Activated naive CD4-positive, alpha-beta T cell treated with anti-CD3 and anti-CD28 coated beads, Interleukin-2, amount 50 U/mL, for 24 hours (primary cell): Measurements from ENCODE around the gene TRIM62.
"Not testable (repeated sequence)": the region's sequence is repeated elsewhere in the genome, so short reads cannot be mapped to it uniquely, and the experiment has no call there.

Source experiments
- H3K27ac Mint-ChIP-seq: one replicate; pipeline ENCODE4 v1.8.0; 2021; ENCODE audit warnings: mild to moderate bottlenecking, mixed read lengths
- H3K27me3 Mint-ChIP-seq: one replicate; pipeline ENCODE4 v1.8.0; 2021; ENCODE audit warnings: mixed read lengths
- H3K36me3 Mint-ChIP-seq: one replicate; pipeline ENCODE4 v1.8.0; 2021; ENCODE audit warnings: mixed read lengths
- H3K4me1 Mint-ChIP-seq: one replicate; pipeline ENCODE4 v1.8.0; 2021; ENCODE audit warnings: mixed read lengths
- H3K4me3 Mint-ChIP-seq: one replicate; pipeline ENCODE4 v1.8.0; 2021; ENCODE audit warnings: mild to moderate bottlenecking, mixed read lengths
- H3K9me3 Mint-ChIP-seq: one replicate; pipeline ENCODE4 v1.8.0; 2021; ENCODE audit warnings: mixed read lengths

Gene TRIM62

GRCh38 chr1:33137800-33138199 is 44.0 kb downstream of the TRIM62 start:
- no peaks in the 10 kb centered on the region for H3K9me3 Mint-ChIP-seq
- H3K27me3 Mint-ChIP-seq: no peaks in the 10 kb centered on the region
- H3K4me3 Mint-ChIP-seq: no peak overlapping the region
- no peak overlapping the region for H3K27ac Mint-ChIP-seq
- peaks cover 14% of the 10 kb centered on the region for H3K4me1 Mint-ChIP-seq
- peaks cover 1% of the 10 kb centered on the region for H3K36me3 Mint-ChIP-seq

DNA sequence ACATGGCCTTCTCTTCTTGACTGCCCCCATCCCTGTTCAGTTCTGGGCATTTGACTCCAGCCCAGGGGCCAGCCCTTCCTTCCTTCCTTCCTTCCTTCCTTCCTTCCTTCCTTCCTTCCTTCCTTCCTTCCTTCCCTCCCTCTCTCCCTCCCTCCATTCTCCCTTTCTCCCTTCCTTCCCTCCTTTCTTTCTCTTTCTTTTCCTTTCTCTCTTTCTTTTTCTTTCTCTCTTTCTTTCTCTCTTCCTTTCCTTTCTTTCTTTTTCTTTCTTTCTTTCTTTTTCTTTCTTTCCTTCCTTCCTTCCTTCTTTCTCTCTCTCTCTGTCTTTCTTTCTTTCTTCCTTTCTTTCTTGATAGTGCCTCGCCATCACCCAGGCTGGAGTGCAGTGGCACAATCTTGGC is 45.8 kb downstream of the TRIM62 start:
- H3K36me3 Mint-ChIP-seq, H3K27me3 Mint-ChIP-seq, H3K4me3 Mint-ChIP-seq, H3K9me3 Mint-ChIP-seq: not testable (repeated sequence)
- peaks cover 17% of the 10 kb centered on the region for H3K4me1 Mint-ChIP-seq
- peak overlapping the region; percentile 35 for H3K27ac Mint-ChIP-seq

DNA sequence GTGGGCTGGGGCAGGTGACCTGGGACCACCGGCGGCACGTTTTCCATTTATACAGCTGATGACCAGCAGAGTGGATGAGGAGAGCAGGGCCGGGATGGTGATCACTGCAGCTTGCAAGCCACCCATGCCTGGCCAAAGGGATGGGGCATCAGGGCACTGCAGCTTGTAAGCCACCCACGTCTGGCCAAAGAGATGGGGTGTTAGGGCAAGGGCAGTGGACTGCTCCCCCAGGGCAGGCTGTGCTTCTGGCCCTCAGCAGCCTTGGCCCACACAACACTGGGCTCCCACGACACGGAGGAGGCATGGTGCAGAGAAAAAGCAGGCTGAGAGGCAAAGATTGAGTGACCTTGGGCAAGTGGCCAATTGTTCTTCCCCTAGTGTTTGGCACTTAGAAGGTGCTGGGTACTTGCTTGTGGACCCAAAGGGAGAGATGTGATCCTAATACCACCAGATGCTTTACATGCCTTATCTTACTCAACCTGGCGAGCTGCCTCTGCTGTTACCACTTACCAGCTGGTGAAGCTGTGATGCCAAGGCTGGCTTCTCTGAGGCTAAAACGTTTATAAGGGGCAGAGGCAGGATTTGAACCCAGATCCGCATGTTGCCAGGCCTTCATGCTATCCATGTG is 48.3 kb downstream of the TRIM62 start:
- H3K9me3 Mint-ChIP-seq: no peaks in the 10 kb centered on the region
- no peak overlapping the region for H3K27ac Mint-ChIP-seq
- H3K27me3 Mint-ChIP-seq: no peaks in the 10 kb centered on the region
- H3K4me3 Mint-ChIP-seq: no peak overlapping the region
- H3K4me1 Mint-ChIP-seq: peaks cover 34% of the 10 kb centered on the region
- H3K36me3 Mint-ChIP-seq: peaks cover 1% of the 10 kb centered on the region

GRCh38 chr1:33132549-33132948 is 49.3 kb downstream of the TRIM62 start:
- Mint-ChIP-seq H3K9me3 (no peaks in the 10 kb centered on the region), H3K4me3 (no peak overlapping the region), H3K27me3 (no peaks in the 10 kb centered on the region), H3K4me1 (peaks cover 39% of the 10 kb centered on the region), H3K27ac (no peak overlapping the region), H3K36me3 (peaks cover 1% of the 10 kb centered on the region)

GRCh38 chr1:33131191-33131590 is 50.7 kb downstream of the TRIM62 start:
- H3K4me3 Mint-ChIP-seq: no peak overlapping the region
- H3K27ac Mint-ChIP-seq: no peak overlapping the region

DNA sequence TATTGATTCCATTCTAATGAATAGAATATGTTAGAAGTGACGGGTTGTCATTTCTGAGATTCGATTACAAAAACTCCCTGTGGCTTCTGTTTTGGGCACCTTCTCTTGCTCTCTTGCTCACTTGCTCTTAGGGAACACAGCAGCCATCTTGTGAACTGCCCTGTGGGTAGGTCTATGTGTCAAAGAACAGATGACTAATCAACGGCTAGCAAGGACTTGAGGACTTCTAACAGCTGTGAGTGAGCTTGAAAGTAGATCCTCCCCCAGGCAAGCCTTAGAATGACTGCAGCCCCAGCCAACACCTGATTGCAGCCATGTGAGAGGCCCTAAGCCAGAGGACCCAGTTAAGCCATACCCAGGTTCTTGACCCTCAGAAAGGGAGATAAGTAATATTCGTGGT is 51.5 kb downstream of the TRIM62 start:
- Mint-ChIP-seq H3K36me3 (peaks cover 3% of the 10 kb centered on the region), H3K9me3 (no peaks in the 10 kb centered on the region), H3K4me3 (no peak overlapping the region), H3K27me3 (no peaks in the 10 kb centered on the region), H3K27ac (peak overlapping the region; percentile 20), H3K4me1 (peaks cover 44% of the 10 kb centered on the region)

More at GRCh38 chr1:33131191-33131590, 50.7 kb downstream of the TRIM62 start:
- Mint-ChIP-seq H3K9me3 (no peaks in the 10 kb centered on the region), H3K4me1 (peaks cover 38% of the 10 kb centered on the region), H3K27me3 (no peaks in the 10 kb centered on the region), H3K36me3 (peaks cover 1% of the 10 kb centered on the region)

DNA sequence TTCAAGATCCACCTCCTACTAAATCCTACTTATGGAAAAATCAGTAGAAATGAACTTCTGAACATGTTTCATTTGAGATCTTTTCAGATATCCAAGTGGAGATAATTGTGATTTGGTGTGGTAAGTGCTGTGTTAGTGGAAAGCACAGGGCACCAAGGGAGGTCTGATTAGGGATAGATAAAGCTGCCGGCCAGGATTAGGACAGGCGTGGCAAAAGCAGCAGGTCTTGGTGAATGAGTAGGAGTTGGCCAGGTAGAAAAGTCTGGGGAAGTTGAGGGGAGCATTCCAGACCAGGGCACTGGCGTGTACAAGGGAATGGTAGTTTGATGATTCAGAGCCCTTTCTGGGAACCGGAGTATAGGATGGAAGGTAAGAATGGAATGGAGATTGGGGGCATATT is 53.1 kb downstream of the TRIM62 start:
- peaks cover 45% of the 10 kb centered on the region for H3K4me1 Mint-ChIP-seq
- H3K27ac Mint-ChIP-seq: peak overlapping the region; percentile 88
- no peaks in the 10 kb centered on the region for H3K9me3 Mint-ChIP-seq
- H3K4me3 Mint-ChIP-seq: peak overlapping the region; percentile 64
- H3K36me3 Mint-ChIP-seq: peaks cover 4% of the 10 kb centered on the region
- no peaks in the 10 kb centered on the region for H3K27me3 Mint-ChIP-seq

DNA sequence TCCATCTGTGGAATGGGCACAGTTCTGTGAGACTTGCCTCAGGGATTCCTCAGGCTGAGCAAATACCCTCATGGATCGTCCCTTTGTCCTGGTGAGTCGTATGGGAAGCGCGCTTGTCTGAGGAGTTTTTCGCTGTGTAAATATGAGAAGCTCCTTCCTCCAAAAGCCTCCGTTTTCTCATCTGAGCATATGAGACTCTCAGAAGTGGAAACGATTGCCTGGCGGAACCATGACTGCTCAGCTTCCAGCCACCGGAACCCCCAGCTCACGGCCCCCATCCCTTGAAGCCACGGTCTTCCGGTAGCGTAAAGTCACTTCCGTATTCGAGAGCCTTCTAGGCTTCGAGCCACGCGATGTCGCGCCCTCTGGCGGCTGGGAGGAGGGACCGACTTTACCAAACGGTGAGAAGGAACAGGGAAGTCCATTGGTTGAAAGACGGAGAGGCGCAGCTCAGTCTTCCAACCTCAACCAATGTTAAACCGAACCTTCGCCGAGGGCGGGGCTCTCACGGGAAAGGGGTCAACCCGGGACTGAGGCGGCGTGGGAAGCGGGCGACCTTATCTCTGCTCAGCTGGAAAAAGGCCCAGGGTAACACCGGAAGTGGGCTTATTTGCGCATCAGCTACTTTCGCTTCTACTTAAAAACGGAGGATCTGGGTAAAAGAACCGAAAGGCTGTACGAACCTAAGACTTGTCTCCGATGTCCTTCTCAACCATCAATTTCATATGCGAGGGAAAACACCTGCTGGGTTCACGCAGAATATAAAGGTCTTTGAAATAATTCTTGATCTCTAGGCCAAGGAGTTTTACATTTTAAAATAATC is 54.6 kb downstream of the TRIM62 start:
- Mint-ChIP-seq H3K9me3 (no peaks in the 10 kb centered on the region), H3K4me1 (peaks cover 39% of the 10 kb centered on the region), H3K4me3 (peak overlapping the region; percentile 96)

GRCh38 chr1:33126411-33127000 is 55.3 kb downstream of the TRIM62 start:
- no peaks in the 10 kb centered on the region for H3K27me3 Mint-ChIP-seq
- H3K4me1 Mint-ChIP-seq: peaks cover 39% of the 10 kb centered on the region
- H3K4me3 Mint-ChIP-seq: peak overlapping the region; percentile 96
- H3K9me3 Mint-ChIP-seq: no peaks in the 10 kb centered on the region
- H3K27ac Mint-ChIP-seq: peak overlapping the region; percentile 98
- peaks cover 4% of the 10 kb centered on the region for H3K36me3 Mint-ChIP-seq

More for the DNA sequence above, 54.6 kb downstream of the TRIM62 start:
- H3K27ac Mint-ChIP-seq: peak overlapping the region; percentile 98
- no peaks in the 10 kb centered on the region for H3K27me3 Mint-ChIP-seq
- peaks cover 4% of the 10 kb centered on the region for H3K36me3 Mint-ChIP-seq

DNA sequence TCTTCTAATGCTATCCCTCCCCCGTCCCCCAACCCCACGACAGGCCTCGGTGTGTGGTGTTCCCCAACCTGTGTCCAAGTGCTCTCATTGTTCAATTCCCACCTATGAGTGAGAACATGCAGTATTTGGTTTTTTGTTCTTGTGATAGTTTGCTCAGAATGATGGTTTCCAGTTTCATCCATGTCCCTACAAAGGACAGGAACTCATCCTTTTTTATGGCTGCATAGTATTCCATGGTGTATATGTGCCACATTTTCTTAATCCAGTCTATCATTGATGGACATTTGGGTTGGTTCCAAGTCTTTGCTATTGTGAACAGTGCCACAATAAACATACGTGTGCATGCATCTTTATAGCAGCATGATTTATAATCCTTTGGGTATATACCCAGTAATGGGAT is 57.2 kb downstream of the TRIM62 start:
- H3K4me1 Mint-ChIP-seq: peaks cover 25% of the 10 kb centered on the region
- H3K36me3 Mint-ChIP-seq, H3K27ac Mint-ChIP-seq, H3K4me3 Mint-ChIP-seq, H3K27me3 Mint-ChIP-seq, H3K9me3 Mint-ChIP-seq: not testable (repeated sequence)

- Mint-ChIP-seq H3K27ac (peak overlapping the region; percentile 59), H3K36me3 (peaks cover 4% of the 10 kb centered on the region), H3K4me1 (peaks cover 12% of the 10 kb centered on the region), H3K27me3 (no peaks in the 10 kb centered on the region), H3K4me3 (no peak overlapping the region), H3K9me3 (no peaks in the 10 kb centered on the region)
Measured at GRCh38 chr1:33123266-33123665, 58.6 kb downstream of the TRIM62 start.

DNA sequence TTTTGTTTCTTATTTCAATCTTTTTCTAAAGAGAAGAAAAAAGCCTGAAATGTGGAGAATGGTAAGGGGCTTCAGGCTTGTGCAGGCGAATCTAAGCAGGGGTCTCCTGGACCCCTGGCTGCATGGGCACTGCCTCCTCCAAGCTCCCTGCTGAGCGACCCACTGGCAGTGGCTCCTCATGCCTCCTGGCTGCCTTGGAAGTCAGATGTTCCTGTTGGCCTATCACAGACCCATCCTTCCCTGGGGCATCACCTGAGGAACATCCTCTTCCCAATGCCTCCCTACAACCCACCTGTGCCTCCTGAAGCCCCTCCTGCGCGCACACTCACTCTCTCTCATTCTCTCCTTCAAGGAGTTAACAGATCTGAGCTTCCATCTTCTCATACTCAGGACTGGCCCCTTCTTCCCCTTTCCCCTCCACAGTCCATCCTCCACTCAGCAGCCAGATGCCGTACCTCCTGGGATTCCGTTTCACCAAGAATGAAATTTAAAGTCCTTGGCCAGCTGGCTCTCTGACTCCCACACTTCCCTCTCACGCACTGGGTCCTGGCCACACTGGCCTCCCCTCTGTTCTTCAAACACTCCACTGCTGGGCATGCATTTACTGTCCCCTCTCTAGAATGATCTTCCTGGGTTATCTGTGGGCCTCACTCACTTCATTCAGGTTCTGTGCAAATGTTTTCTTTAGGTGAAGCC is 59.2 kb downstream of the TRIM62 start:
- Mint-ChIP-seq H3K27ac (peak overlapping the region; percentile 59), H3K4me1 (peaks cover 10% of the 10 kb centered on the region), H3K4me3 (no peak overlapping the region), H3K27me3 (no peaks in the 10 kb centered on the region), H3K36me3 (peaks cover 4% of the 10 kb centered on the region), H3K9me3 (no peaks in the 10 kb centered on the region)

- no peak overlapping the region for H3K27ac Mint-ChIP-seq
- H3K9me3 Mint-ChIP-seq: no peaks in the 10 kb centered on the region
- no peaks in the 10 kb centered on the region for H3K27me3 Mint-ChIP-seq
- no peak overlapping the region for H3K4me3 Mint-ChIP-seq
- H3K36me3 Mint-ChIP-seq: peaks cover 4% of the 10 kb centered on the region
- H3K4me1 Mint-ChIP-seq: peaks cover 10% of the 10 kb centered on the region
Measured at GRCh38 chr1:33121728-33122127, 60.1 kb downstream of the TRIM62 start.

DNA sequence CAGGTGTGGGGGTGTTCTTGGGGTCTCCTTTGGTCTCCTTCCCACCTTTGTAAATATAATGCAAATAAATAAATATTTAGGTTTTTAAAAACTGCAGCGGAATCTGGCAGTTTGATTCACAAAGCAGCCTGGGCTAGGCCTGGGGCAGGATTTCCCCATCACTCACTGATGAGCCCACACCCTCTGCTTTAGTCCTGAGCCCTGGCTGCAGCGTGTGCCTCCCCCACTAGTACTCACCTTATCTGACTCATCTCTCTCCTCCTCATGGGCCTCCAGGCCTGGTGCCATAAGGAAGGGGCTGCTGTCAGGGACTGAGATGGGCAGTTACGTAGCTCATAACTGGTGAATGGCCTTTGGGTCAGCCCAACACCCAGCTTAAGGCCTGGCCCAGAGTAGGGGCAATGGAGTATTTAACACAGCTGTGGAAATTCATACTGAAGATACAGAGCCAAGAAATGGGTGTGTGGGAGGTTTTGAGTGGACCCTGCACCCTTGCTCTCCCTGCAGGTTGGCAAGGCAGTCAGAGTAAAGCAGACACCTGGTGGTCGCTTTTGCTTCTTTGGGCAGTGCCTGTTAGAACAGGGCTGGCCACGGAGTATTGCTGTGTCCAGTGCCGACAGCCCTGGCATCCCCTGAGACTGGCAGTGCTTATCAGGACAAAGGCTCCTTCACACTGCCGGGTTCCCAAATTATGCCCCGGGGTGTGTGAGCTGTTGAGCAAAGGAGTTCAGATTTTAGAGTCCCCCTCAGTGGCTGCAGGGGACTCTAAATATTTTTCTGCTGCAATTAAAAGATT is 61.2 kb downstream of the TRIM62 start:
- Mint-ChIP-seq H3K27me3 (no peaks in the 10 kb centered on the region), H3K9me3 (no peaks in the 10 kb centered on the region), H3K4me3 (no peak overlapping the region), H3K4me1 (peaks cover 4% of the 10 kb centered on the region), H3K36me3 (peaks cover 2% of the 10 kb centered on the region), H3K27ac (no peak overlapping the region)
